ENCODE measurements around the gene SMG5.

SMG5 gene

DNA sequence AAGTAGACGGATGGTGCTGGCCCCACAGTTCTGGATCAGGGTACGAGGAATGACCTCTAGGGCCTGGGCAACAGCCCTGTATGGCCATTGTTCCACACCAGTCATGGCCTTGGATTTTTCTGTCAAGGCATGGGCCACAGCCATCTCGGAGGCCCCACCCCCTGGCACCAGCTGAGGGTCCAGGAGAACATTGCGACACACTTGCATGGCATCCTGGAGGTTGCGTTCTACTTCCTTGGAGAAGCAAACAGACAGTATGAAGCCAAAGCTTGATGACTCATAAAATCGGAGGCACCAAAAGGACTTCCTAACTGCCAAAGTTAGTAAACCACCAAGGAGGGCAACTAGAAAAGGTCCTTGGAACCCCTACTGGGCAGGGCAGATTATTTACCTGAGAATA, 28.3 kb upstream of the SMG5 start:
- H3K4me3 Mint-ChIP-seq, result no peak overlapping the region
- peaks cover 86% of the 10 kb centered on the region for H3K36me3 Mint-ChIP-seq (ENCODE audit: low read depth)
- H3K9me3 Mint-ChIP-seq, result no peaks in the 10 kb centered on the region
- no peak overlapping the region for H3K27ac Mint-ChIP-seq
- no peak for DNase-seq
- TF ChIP-seq, protein P1, sequence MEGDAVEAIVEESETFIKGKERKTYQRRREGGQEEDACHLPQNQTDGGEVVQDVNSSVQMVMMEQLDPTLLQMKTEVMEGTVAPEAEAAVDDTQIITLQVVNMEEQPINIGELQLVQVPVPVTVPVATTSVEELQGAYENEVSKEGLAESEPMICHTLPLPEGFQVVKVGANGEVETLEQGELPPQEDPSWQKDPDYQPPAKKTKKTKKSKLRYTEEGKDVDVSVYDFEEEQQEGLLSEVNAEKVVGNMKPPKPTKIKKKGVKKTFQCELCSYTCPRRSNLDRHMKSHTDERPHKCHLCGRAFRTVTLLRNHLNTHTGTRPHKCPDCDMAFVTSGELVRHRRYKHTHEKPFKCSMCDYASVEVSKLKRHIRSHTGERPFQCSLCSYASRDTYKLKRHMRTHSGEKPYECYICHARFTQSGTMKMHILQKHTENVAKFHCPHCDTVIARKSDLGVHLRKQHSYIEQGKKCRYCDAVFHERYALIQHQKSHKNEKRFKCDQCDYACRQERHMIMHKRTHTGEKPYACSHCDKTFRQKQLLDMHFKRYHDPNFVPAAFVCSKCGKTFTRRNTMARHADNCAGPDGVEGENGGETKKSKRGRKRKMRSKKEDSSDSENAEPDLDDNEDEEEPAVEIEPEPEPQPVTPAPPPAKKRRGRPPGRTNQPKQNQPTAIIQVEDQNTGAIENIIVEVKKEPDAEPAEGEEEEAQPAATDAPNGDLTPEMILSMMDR (IDR thresholded peaks at IDR 0.05), result no peak
- H3K27me3 Mint-ChIP-seq (ENCODE audit: low read depth, poor library complexity), result no peaks in the 10 kb centered on the region
- H3K4me1 Mint-ChIP-seq, result peaks cover 9% of the 10 kb centered on the region

DNA sequence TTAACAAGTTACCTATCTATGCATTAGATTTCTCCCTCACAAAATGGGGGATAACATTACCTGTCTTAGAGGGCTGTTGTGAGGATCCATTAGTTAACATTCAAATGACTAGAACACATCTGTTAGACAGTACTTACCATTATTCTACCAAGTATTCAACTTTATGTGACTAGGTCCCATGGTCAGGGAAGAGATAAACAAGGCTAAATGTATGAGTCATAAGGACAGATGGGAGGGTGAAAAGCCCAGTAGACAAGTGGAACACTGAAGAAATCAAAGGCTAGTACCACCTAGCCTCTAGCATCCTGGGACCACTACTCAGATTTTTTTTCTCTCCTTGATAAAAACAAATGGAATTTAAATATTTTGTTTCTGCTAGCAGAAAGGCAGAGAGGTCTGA, 25.5 kb upstream of the SMG5 start:
- DNase-seq, result no peak
- Mint-ChIP-seq H3K4me3 (no peak overlapping the region), H3K36me3 (ENCODE audit: low read depth) (peaks cover 73% of the 10 kb centered on the region), H3K9me3 (no peaks in the 10 kb centered on the region), H3K27me3 (ENCODE audit: low read depth, poor library complexity) (no peaks in the 10 kb centered on the region), H3K4me1 (peaks cover 16% of the 10 kb centered on the region), H3K27ac (peak overlapping the region; percentile 56)
- TF ChIP-seq, protein P1 (IDR thresholded peaks at IDR 0.05), result no peak

DNA sequence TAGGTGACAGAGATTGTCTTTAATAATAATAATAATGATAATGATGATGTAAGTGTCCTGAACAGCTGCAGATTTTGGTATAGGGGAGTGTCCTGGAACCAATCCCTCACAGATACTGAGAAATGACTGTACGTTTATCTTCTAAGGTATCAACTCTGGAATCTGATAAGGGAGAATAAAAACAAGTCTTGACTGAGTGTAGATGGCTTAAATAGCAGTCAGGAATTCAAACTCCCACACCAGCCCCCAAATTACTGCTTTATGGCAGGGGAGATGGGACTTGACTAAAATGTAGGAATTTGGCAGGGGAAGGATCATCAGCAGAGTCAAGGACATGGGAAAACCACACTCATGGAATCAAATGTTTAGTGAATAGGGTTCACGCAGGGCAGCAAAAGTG, 22.6 kb upstream of the SMG5 start:
- peaks cover 16% of the 10 kb centered on the region for H3K4me1 Mint-ChIP-seq
- peaks cover 49% of the 10 kb centered on the region for H3K36me3 Mint-ChIP-seq (ENCODE audit: low read depth)
- no peak overlapping the region for H3K4me3 Mint-ChIP-seq
- peaks cover under 1% of the 10 kb centered on the region for H3K27me3 Mint-ChIP-seq (ENCODE audit: low read depth, poor library complexity)
- DNase-seq, result no peak
- TF ChIP-seq, protein P1 (IDR thresholded peaks at IDR 0.05), result no peak
- H3K9me3 Mint-ChIP-seq, result no peaks in the 10 kb centered on the region
- peak overlapping the region; percentile 64 for H3K27ac Mint-ChIP-seq

DNA sequence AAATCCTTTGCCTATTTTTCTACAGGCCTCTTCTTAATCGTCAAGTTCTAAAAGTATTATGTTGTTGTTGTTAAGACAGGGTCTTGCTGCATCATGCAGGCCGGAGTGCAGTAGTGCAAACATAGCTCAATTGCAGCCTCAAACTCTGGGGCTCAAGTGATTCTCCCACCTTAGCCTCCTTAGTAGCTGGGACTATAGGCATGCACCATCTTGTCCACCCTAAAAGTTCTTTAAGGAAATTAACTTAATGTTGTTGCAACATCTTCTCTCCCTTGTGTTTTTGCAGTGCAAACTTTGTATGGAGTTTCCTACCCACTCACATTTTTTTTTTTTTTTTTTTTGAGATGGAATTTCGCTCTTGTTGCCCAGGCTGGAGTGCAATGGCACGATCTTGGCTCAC, 20.6 kb upstream of the SMG5 start:
- Mint-ChIP-seq H3K9me3 (no peaks in the 10 kb centered on the region), H3K4me1 (peaks cover 16% of the 10 kb centered on the region), H3K36me3 (ENCODE audit: low read depth) (peaks cover 36% of the 10 kb centered on the region), H3K27ac (no peak overlapping the region), H3K4me3 (no peak overlapping the region), H3K27me3 (ENCODE audit: low read depth, poor library complexity) (peaks cover 12% of the 10 kb centered on the region)
- TF ChIP-seq, protein P1 (IDR thresholded peaks at IDR 0.05), result no peak
- DNase-seq, result no peak

DNA sequence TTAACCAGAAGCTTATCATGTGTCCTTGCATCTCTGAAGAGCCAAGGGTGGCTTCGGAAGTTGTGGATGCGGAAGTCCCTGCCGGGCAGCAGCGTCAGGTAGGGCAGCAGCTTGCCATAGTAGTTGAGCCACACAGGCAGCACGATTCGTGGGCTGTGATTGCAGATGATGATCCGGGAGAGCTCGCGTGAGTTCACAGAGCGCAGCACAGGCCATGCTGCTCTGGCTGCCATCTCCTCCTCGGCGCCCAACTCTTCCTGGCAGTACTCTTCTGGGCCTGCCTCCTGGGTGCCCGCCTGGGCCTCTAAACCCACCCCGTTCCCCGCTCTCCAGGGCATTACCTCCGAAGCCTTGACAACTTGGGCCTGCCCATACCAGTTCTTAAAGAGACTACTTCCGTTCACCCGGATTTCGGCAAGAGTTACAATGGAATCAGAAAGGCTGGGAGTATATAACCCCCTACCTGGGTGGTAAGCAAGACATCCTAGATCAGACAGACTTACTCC, 16.3 kb upstream of the SMG5 start, which contains the start of gene VHLL:
Gene VHLL, minus strand, starts transcription at position 456 of the 506 bp plus-strand sequence. Its CDS starts 118 bp downstream, at position 338.
- Mint-ChIP-seq H3K9me3 (no peaks in the 10 kb centered on the region), H3K36me3 (ENCODE audit: low read depth) (peaks cover 12% of the 10 kb centered on the region), H3K27ac (no peak within 1 kb of the TSS), H3K4me1 (peaks cover 10% of the 10 kb centered on the region), H3K27me3 (ENCODE audit: low read depth, poor library complexity) (peaks cover 15% of the 10 kb centered on the region), H3K4me3 (no peak within 1 kb of the TSS)
- DNase-seq, result no peak
- TF ChIP-seq, protein P1 (IDR thresholded peaks at IDR 0.05), result no peak

DNA sequence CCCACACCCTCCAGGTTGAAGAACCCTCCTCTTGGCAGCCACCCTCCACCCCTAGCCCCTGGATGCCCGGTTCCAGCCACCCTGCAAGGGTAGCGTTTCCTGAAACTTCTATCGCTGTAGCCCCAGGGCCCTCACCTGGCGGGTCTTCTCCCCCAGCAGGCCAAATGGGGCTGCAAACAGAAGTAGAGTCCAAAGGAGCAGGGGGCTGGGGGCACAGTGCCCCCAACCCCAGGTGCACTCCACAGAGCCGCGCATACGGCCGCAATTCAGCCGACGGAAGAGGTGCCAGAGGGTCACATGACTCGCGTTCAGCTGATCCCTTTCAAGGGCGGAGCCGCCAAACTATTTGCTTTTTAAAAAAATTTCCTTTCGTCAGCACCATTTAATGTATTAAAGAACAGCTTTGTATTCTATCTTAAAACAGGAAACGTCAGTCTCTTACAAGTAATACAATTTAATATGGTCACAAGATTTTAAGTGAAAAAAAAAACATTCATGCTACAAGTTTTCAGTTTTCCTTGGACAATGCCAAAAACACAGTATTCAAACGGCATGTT, 12.8 kb upstream of the SMG5 start, which contains the start of gene GLMP:
Gene GLMP, minus strand, starts transcription at position 289 of the 557 bp plus-strand sequence. Its CDS starts 34 bp downstream, at position 255.
- no peaks in the 10 kb centered on the region for H3K36me3 Mint-ChIP-seq (ENCODE audit: low read depth)
- no peaks in the 10 kb centered on the region for H3K9me3 Mint-ChIP-seq
- H3K27me3 Mint-ChIP-seq (ENCODE audit: low read depth, poor library complexity), result peaks cover 15% of the 10 kb centered on the region
- peak within 1 kb of the TSS; percentile 89 for H3K4me3 Mint-ChIP-seq
- TF ChIP-seq, protein P1 (IDR thresholded peaks at IDR 0.05), result no peak
- peak; percentile 32 for DNase-seq
- H3K4me1 Mint-ChIP-seq, result peaks cover 28% of the 10 kb centered on the region
- no peak within 1 kb of the TSS for H3K27ac Mint-ChIP-seq

All from nephron progenitor cell (in vitro differentiated cells).